Esophagus muscularis mucosa (tissue), 4 donors: ENCODE data around the gene ENG. TPM values are rescaled to one million over a fixed set of nuclear protein-coding genes. Genes with fewer than 3 reads are reported as not detected.

Experiments used
- DNase-seq: peaks from one replicate; pipeline ENCODE4 v3.0.0-alpha.2; 2017; ENCODE audit errors: extremely low spot score
- H3K27ac ChIP-seq, 4 donors: fragments of 200-600 bp; sonication (generic); replicated peaks in 1 of 4; 1 replicate in 3 of 4; 2 replicates in 1 of 4; pipeline ENCODE4 v1.5.1; 2016 to 2019; ENCODE audit warnings: mild to moderate bottlenecking in 1 of 4
- H3K27me3 ChIP-seq, 4 donors: fragments of 200-600 bp; sonication (generic); one replicate each; pipeline versions ENCODE4 v1.5.1 to v1.6.0; 2016 to 2019
- H3K36me3 ChIP-seq, 4 donors: fragments of 200-600 bp; sonication (generic); one replicate each; pipeline ENCODE4 v1.5.1; 2016 to 2019
- H3K4me1 ChIP-seq, 4 donors: fragments of 200-600 bp; sonication (generic); one replicate each; pipeline ENCODE4 v1.5.1; 2016 to 2019
- H3K4me3 ChIP-seq, 4 donors: fragments of 200-600 bp; sonication (generic); 1 replicate in 2 of 4; 2 replicates in 2 of 4; pipeline ENCODE4 v1.5.1; 2016 to 2019; ENCODE audit warnings: mild to moderate bottlenecking in 4 of 4, moderate library complexity in 1 of 4
- H3K9me3 ChIP-seq, 4 donors: fragments of 200-600 bp; sonication (generic); 1 replicate in 3 of 4; 2 replicates in 1 of 4; pipeline ENCODE4 v1.5.1; 2016 to 2019
- CTCF ChIP-seq, 3 experiments: fragments of 200-600 bp in 2 of 3; fragments of 450-650 bp in 1 of 3; sonication (generic) in 2 of 3; IDR thresholded peaks; one replicate each; pipeline ENCODE4 v1.5.1; 2017 to 2019; ENCODE audit warnings: antibody characterized with exemption in 3 of 3, mild to moderate bottlenecking in 2 of 3, moderate library complexity in 1 of 3
- EP300 ChIP-seq: sonication (generic); formaldehyde crosslinking; IDR thresholded peaks from one replicate; pipeline ENCODE4 v1.6.1; 2017; ENCODE audit warnings: antibody characterized with exemption
- POLR2A ChIP-seq: fragments of 450-650 bp; IDR thresholded peaks from one replicate; pipeline ENCODE4 v1.6.1; 2017; ENCODE audit warnings: antibody characterized with exemption, moderate library complexity, mild to moderate bottlenecking, low read depth
- POLR2AphosphoS5 ChIP-seq, 2 donors: sonication (generic); formaldehyde crosslinking; IDR thresholded peaks; one replicate each; pipeline ENCODE4 v1.6.1; 2017; ENCODE audit warnings: antibody characterized with exemption in 2 of 2
- WGBS: methylation state at CpG from one replicate; pipeline ENCODE4 v1.1.5; 2018; 5-methylcytosine and 5-hydroxymethylcytosine counted together
- intact Hi-C: fragments of 100-400 bp; cut with DNase I; formaldehyde crosslinking; loops from one replicate; pipeline ENCODE4 v1.15.1; 2023
- total RNA-seq, 4 donors: library from RNA; depleted of rRNA; stranded (reverse); fragments of >200 nt; gene quantifications; one replicate each; pipeline versions ENCODE4 v1.1.0 to v1.2.1, GENCODE V29; 2016

Gene ENG
- total RNA-seq, 4 donors from 2014 or later, result 36.5 to 91.2 (median 78.3) TPM

- 81% methylated on average over 13 of the region's 13 CpGs for whole genome bisulfite sequencing
- Histone ChIP-seq H3K9me3 (no peaks in the 10 kb centered on the region), H3K36me3 (peaks cover 9 to 15% (median 11%) of the 10 kb centered on the region in 4 donors), H3K4me1 (peaks cover 29 to 58% (median 46%) of the 10 kb centered on the region in 4 donors), H3K27ac (peak overlapping the region in 2 of 4 donors; percentile 64 to 73), H3K4me3 (no peak overlapping the region), H3K27me3 (no peaks in the 10 kb centered on the region)
- no peak for DNase-seq
- TF ChIP-seq POLR2AphosphoS5 (IDR thresholded peaks at IDR 0.05) (no peak), CTCF (IDR thresholded peaks at IDR 0.05) (no peak), EP300 (no peak), POLR2A (no peak)
- intact Hi-C loops, result no loop called here
These were observed 8.7 kb upstream of the ENG start for GRCh38 chr9:127863191-127863621.

- TF ChIP-seq POLR2A (no peak), POLR2AphosphoS5 (IDR thresholded peaks at IDR 0.05) (peak in 1 of 2 donors; percentile 37)
- H3K27ac ChIP-seq, result peak overlapping the region; percentile 55 to 73 (median 61)
- intact Hi-C loops, result no loop called here
- no peaks in the 10 kb centered on the region for H3K27me3 ChIP-seq
- H3K36me3 ChIP-seq, result peaks cover under 1 to 7% (median 3%) of the 10 kb centered on the region in 4 donors
- H3K9me3 ChIP-seq, result no peaks in the 10 kb centered on the region
- DNase-seq, result no peak
- H3K4me3 ChIP-seq, result no peak overlapping the region
- WGBS, result 54% methylated on average over 18 of the region's 29 CpGs
- H3K4me1 ChIP-seq, result peaks cover 38 to 63% (median 49%) of the 10 kb centered on the region in 4 donors
These were observed 7.9 kb upstream of the ENG start for GRCh38 chr9:127862075-127863011.

- no peak for TF ChIP-seq CTCF (IDR thresholded peaks at IDR 0.05)
- no peak for TF ChIP-seq EP300
- TF ChIP-seq POLR2AphosphoS5 (IDR thresholded peaks at IDR 0.05), result no peak
- TF ChIP-seq POLR2A, result no peak
- no peak overlapping the region for H3K4me3 ChIP-seq
- H3K36me3 ChIP-seq, result no peaks in the 10 kb centered on the region
- H3K27me3 ChIP-seq, result no peaks in the 10 kb centered on the region
- WGBS, result 95% methylated on average over 11 of the region's 11 CpGs
- peak overlapping the region in 1 of 4 donors; percentile 16 for H3K27ac ChIP-seq
- H3K4me1 ChIP-seq, result peaks cover 50 to 73% (median 57%) of the 10 kb centered on the region in 4 donors
- intact Hi-C loops, result no loop called here
- no peak for DNase-seq
- no peaks in the 10 kb centered on the region for H3K9me3 ChIP-seq
These were observed 6.3 kb upstream of the ENG start for GRCh38 chr9:127860779-127861178.

GRCh38 chr9:127860260-127860659 is 5.8 kb upstream of the ENG start:
- no peaks in the 10 kb centered on the region for H3K27me3 ChIP-seq
- no peak overlapping the region for H3K4me3 ChIP-seq
- no peak for DNase-seq
- TF ChIP-seq POLR2AphosphoS5 (IDR thresholded peaks at IDR 0.05), result no peak
- TF ChIP-seq EP300, result no peak
- no peaks in the 10 kb centered on the region for H3K9me3 ChIP-seq
- H3K27ac ChIP-seq, result peak overlapping the region in 1 of 4 donors; percentile 16
- 69% methylated on average over 8 of the region's 8 CpGs for WGBS
- intact Hi-C loops, result no loop called here
- no peaks in the 10 kb centered on the region for H3K36me3 ChIP-seq
- peaks cover 53 to 78% (median 60%) of the 10 kb centered on the region in 4 donors for H3K4me1 ChIP-seq

- H3K9me3 ChIP-seq, result no peaks in the 10 kb centered on the region
- H3K4me3 ChIP-seq, result no peak overlapping the region
- no peak for TF ChIP-seq POLR2A
- TF ChIP-seq EP300, result no peak
- no peak for TF ChIP-seq POLR2AphosphoS5 (IDR thresholded peaks at IDR 0.05)
- no peak for TF ChIP-seq CTCF (IDR thresholded peaks at IDR 0.05)
- WGBS, result 59% methylated on average over 10 of the region's 12 CpGs
- H3K36me3 ChIP-seq, result peaks cover 0 to 5% (median 0%) of the 10 kb centered on the region in 4 donors
- intact Hi-C loops, result loop anchor here (5.0 kb wide), 1 partner anchor 46 kb away; no protein-coding TSS in a partner anchor
- peak overlapping the region in 2 of 4 donors; percentile 15 to 86 for H3K27ac ChIP-seq
- H3K27me3 ChIP-seq, result peaks cover 0 to 8% (median 0%) of the 10 kb centered on the region in 4 donors
- H3K4me1 ChIP-seq, result peaks cover 72 to 84% (median 79%) of the 10 kb centered on the region in 4 donors
- DNase-seq, result no peak
These were observed 3.6 kb upstream of the ENG start for GRCh38 chr9:127858041-127858512.
